GM10266 (cell line): Measurements from ENCODE around the gene DAPK1.

Experiments used
- DNase-seq: peaks from one replicate; pipeline ENCODE4 v3.0.0; 2012; ENCODE audit errors: extremely low spot score
- TF ChIP-seq, protein P1 (sequence below): IDR thresholded peaks from 2 replicates; pipeline ENCODE4 v1.5.1; 2012; ENCODE audit warnings: mild to moderate bottlenecking, low read depth; ENCODE audit not compliant: control insufficient read depth, insufficient read depth; ENCODE audit errors: missing control alignments

Gene DAPK1

DNA sequence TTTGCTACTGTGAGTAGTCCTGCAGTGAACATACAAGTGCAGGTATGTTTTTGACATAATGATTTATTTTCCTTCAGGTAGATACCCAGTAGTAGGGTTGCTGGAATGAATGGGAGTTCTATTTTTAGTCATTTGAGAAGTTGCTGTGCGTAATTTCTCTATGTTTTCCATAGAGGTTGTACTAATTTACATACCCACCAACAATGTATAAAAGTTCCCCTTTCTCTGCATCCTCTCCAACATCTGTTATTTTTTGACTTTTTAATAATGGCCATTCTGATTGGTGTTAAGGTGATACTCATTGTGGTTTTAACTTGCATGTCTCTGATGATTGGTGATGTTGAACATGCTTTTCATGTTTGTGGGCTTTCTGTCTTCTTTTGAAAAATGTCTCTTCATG, 163.6 kb downstream of the DAPK1 start:
- TF ChIP-seq, protein P1, sequence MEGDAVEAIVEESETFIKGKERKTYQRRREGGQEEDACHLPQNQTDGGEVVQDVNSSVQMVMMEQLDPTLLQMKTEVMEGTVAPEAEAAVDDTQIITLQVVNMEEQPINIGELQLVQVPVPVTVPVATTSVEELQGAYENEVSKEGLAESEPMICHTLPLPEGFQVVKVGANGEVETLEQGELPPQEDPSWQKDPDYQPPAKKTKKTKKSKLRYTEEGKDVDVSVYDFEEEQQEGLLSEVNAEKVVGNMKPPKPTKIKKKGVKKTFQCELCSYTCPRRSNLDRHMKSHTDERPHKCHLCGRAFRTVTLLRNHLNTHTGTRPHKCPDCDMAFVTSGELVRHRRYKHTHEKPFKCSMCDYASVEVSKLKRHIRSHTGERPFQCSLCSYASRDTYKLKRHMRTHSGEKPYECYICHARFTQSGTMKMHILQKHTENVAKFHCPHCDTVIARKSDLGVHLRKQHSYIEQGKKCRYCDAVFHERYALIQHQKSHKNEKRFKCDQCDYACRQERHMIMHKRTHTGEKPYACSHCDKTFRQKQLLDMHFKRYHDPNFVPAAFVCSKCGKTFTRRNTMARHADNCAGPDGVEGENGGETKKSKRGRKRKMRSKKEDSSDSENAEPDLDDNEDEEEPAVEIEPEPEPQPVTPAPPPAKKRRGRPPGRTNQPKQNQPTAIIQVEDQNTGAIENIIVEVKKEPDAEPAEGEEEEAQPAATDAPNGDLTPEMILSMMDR, result no peak
- no peak for DNase-seq

DNA sequence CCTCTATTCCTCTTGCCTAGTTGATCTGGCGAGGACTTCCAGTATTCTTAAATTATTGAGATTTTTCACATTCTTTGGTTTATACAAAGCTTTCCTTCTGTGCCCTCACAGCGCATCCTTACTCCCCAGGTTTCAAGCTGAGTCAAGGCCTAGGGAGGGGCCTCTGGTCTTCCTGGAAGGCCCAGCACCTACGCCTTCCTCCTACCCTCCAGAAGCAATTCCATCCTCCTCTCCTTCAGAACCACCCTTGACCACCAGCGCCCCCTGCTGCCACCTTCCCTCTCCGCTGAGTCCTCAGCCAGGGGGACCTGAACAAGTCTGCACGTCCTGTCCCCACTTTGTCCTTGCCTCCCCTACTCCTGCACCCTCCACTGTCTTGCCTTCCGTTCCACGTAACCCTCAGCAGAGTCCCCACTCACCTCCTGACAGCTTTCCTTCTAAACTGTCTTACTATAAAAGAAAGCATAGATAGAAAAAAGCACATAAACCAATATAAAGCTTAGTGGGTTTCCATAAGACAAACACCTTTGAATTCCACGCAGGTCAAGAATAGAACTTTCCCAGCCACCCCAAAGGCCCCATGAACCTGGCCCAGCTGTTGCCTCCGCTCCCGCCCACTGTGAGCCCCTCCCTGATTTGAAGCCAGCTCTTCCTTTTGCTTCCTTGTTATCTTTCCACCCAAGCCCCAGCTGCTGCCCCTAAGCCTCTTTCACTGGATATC, 165.3 kb downstream of the DAPK1 start:
- TF ChIP-seq, protein P1, result peak; percentile 73
- peak; percentile 52 for DNase-seq

DNA sequence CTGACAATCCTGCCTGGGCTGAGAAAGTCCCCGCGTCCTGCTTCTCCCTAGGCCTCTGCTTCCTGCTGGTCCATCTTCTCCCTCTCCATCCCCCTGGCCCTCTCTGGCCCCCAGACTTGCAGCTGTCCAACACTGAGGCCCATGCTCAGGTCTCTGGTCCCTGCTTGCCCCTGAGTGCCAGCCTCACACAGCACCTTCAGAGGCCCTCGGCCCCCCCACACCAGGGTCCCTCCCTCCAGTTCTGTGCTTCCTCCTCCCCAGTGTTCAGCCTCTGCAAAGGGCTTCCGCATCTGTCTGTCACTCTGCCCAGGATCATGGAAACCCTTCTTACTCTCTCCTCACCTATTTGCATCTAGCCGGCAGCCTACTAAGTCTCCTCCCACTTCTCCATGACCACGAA, 165.9 kb downstream of the DAPK1 start:
- TF ChIP-seq, protein P1, result no peak
- DNase-seq, result no peak

DNA sequence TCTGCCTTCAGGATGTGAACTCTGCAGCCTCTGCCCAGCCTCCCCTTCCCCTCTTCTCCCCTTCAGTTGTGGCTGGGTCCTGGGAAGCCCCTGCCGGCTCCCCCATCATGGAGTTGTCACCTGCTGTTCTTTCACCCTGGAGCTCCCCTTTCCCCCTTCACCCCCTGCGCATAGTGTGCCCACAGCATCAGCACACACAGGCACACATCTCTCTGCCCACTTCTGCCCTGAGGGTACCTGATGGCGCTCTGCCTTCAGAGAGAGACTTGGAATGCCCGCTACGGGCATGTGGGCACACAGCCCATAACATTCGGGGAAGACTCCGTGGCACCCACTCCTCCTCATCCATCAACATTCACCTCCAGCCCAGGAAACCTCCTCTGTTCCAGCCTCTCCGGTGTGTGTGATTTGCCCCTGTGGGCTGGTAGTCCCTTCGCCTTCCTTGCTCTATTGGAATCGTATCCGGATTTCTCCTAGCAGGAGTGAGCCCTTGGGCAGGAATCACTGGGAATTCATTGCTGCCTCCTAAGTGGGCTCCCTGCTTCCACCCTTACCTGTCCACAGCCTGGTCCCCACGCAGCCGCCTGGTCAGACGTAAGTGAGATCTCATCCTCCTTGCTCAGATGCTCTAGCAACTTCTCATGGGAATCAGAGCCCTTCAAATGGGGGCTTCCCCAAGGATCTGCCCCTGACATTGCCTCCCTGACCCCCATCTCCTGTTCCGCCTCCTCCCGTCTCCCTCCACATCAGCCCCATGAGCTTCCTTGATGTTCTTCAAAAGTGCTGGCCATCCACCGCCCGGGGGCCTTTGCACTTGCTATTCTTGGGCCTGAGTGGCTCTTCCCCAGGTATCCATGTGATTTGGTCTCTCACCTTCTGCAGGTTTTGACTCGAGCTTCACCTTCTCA, 166.7 kb downstream of the DAPK1 start:
- no peak for DNase-seq
- TF ChIP-seq, protein P1, result no peak

DNA sequence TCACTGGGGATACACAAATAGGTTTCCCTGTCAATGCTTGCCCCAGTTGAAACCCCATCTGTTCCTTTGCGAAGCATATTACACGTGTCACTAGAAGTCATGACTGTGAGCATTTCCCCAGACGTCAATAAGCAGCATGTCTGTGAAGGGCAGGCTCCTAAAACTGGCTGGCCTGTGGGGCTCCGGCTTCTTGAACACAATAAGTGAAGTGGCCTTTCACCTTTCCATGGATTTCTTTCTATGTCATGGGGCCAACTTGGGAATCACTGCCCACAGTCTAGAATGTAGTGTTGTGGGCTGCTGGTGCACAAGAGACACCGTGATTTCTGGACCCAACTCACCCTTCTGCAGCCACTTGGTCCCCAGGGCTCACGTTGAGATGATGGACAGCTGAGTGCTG, 167.8 kb downstream of the DAPK1 start:
- TF ChIP-seq, protein P1, result no peak

DNA sequence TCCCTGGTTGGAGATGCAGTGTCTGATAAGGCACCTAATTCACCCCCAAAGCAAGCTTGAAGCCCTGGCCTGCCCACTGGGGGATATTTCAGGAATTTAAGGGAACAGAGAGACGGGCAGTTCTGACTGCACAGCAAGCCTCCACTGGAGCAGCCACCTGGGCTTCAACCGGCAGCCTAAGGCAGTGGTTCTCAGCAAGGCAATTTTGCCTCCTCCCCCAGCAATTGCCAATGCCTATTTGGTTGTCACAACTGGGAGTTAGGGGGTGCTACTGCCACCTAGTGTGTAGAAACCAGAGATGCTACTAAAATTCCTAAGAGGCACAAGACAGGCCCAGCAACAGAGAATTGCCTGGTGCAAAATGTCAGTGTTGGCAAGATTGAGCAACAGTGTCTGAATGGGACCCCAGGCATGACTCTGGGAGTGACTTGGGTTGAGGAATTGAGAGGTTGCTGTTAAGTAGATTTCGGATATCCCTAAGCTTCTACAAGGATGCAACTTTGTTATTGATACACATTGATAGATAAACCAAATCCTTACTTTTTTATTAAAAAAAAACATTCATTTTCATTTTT, 169.6 kb downstream of the DAPK1 start:
- DNase-seq, result no peak
- TF ChIP-seq, protein P1, result peak; percentile 29

More for the DNA sequence above, 167.8 kb downstream of the DAPK1 start:
- no peak for DNase-seq
